ENCODE results near the gene UBE2B.

The UBE2B gene

DNA sequence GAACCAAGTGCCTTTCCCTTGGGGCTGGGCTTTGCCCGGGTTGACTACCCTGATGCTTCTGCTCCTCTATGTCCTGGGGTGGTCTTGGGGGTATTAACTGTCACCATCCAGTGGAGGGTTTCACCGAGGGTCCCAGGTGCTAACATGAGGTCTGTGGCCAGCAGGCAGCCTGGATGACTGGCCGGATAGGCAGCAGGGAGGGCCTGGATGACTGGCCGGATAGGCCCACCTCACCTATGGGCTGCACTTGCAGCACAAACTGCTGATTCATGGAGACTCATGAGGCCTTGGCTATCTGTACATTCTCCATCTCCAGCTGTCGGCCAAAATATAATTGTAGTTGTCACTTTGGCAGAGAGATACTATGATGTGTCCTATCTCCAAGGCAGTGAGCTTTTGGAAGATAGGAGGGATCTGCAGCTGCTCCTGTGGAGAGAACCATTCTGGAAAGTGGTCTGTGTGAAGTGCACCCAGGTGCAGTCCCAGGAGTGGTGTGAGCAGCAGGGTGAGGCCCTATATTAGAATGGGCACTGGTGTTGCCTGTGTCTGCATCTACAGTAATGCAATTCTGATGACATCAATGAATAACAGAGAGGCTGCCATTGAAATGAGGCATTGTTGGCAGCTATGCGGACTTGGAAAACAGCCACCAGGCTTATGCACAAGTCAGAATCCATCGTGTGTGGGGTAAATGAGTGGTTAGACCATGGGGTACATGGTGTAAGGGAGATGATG, 66.6 kb downstream of the UBE2B start:
- no peaks in the 10 kb centered on the region for H3K9me3 ChIP-seq (ENCODE audit: insufficient read depth, low read length)
- DNase-seq (ENCODE audit: low read depth, low spot score): no peak
- H3K36me3 ChIP-seq (ENCODE audit: insufficient read depth, insufficient read length, low read length): no peaks in the 10 kb centered on the region
- TF ChIP-seq SUZ12 (IDR thresholded peaks at IDR 0.05; ENCODE audit: extremely low read depth, insufficient read depth, insufficient read length) (no peak), YY1 (IDR thresholded peaks at IDR 0.05; ENCODE audit: insufficient read depth, insufficient read length) (no peak), ZNF274 (IDR thresholded peaks at IDR 0.05; ENCODE audit: low read depth, low read length) (no peak)
- no peaks in the 10 kb centered on the region for H3K27me3 ChIP-seq (ENCODE audit: insufficient read depth, insufficient read length)
- peaks cover 3% of the 10 kb centered on the region for H3K4me1 ChIP-seq (ENCODE audit: insufficient read depth, insufficient read length)
- H3K9ac ChIP-seq (ENCODE audit: insufficient read length, low read depth): no peak overlapping the region
- H3K4me3 ChIP-seq (ENCODE audit: insufficient read length, low read depth): no peak overlapping the region

DNA sequence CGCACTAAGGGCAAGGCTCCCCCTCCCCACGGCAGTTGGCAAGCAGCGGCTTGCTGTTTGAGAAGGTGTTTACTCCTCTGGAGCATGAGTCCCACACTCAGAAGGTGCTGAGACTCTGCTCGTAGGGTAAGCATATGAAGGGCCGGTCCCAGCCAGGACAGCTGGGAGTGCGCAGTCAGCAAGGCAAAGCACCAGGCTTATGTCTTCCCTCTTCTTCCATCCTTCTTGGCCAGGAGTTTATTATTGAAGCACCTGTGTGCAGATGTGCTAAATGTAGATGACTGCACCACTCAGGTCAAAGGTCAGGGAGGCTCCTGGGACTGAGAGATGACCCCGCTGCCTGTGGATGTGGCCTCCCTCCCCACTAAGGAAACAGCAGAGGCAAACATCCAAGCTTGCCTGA, 67.4 kb downstream of the UBE2B start:
- no peak for DNase-seq (ENCODE audit: low read depth, low spot score)
- no peak overlapping the region for H3K9ac ChIP-seq (ENCODE audit: insufficient read length, low read depth)
- peaks cover 3% of the 10 kb centered on the region for H3K4me1 ChIP-seq (ENCODE audit: insufficient read depth, insufficient read length)
- TF ChIP-seq SUZ12 (IDR thresholded peaks at IDR 0.05; ENCODE audit: extremely low read depth, insufficient read depth, insufficient read length): no peak
- no peak overlapping the region for H3K4me3 ChIP-seq (ENCODE audit: insufficient read length, low read depth)
- H3K27me3 ChIP-seq (ENCODE audit: insufficient read depth, insufficient read length): no peaks in the 10 kb centered on the region
- no peaks in the 10 kb centered on the region for H3K9me3 ChIP-seq (ENCODE audit: insufficient read depth, low read length)
- H3K36me3 ChIP-seq (ENCODE audit: insufficient read depth, insufficient read length, low read length): no peaks in the 10 kb centered on the region

DNA sequence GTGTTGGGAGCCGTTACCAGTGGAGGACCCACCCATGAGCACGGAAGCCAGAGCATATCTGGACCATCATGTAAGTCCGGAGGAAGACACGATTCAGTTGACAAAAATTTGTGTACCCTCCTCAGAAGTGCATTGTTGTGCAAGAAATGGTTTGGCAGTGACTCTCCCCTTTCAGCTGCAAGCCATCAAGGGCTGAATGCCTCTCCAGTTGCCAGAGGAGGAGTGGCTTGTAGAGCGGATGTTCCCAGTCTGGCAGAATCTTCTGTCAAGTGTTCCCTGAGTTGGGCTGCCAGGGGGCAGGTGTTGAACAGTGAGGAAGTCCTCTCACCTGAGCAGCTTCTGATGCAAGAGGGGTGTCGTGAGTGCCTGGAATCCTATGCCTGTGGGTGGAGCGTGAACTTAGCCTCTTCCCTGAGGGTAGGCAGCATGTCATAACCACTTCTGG, 67.9 kb downstream of the UBE2B start:
- Histone ChIP-seq H3K9me3 (ENCODE audit: insufficient read depth, low read length) (no peaks in the 10 kb centered on the region), H3K4me3 (ENCODE audit: insufficient read length, low read depth) (no peak overlapping the region), H3K36me3 (ENCODE audit: insufficient read depth, insufficient read length, low read length) (no peaks in the 10 kb centered on the region), H3K4me1 (ENCODE audit: insufficient read depth, insufficient read length) (peaks cover 3% of the 10 kb centered on the region), H3K9ac (ENCODE audit: insufficient read length, low read depth) (no peak overlapping the region), H3K27me3 (ENCODE audit: insufficient read depth, insufficient read length) (no peaks in the 10 kb centered on the region)
- no peak for DNase-seq (ENCODE audit: low read depth, low spot score)
- TF ChIP-seq YY1 (IDR thresholded peaks at IDR 0.05; ENCODE audit: insufficient read depth, insufficient read length): no peak
- TF ChIP-seq SUZ12 (IDR thresholded peaks at IDR 0.05; ENCODE audit: extremely low read depth, insufficient read depth, insufficient read length): no peak
- TF ChIP-seq ZNF274 (IDR thresholded peaks at IDR 0.05; ENCODE audit: low read depth, low read length): no peak

DNA sequence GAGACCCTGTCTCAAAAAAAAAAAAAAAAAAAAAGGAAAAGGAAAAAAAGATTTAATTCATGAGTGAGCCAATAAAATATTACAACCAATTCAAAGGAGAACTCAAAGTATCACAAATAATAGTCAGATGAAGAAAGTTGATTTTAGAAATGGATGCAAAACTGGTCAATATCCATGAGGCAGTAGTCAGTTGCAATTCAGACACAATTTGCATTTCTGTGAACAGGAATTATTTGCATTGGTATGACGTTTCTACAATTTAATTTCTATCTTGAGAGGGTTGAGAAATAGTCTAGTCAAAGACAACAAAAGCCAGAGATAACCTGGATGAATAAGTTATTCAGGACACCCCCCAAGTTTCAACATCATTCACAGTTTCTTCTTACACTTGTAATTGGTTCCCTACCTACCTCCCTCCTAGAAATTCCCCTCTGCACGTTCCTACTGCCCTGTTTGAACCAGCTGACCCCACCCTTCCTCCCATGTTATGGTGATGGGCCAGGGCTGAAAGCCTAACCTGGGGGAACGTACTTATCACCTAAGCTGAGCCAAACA, 68.9 kb downstream of the UBE2B start:
- Histone ChIP-seq H3K4me1 (ENCODE audit: insufficient read depth, insufficient read length) (peaks cover 3% of the 10 kb centered on the region), H3K36me3 (ENCODE audit: insufficient read depth, insufficient read length, low read length) (no peaks in the 10 kb centered on the region), H3K27me3 (ENCODE audit: insufficient read depth, insufficient read length) (no peaks in the 10 kb centered on the region), H3K9ac (ENCODE audit: insufficient read length, low read depth) (no peak overlapping the region), H3K9me3 (ENCODE audit: insufficient read depth, low read length) (no peaks in the 10 kb centered on the region), H3K4me3 (ENCODE audit: insufficient read length, low read depth) (no peak overlapping the region)
- DNase-seq (ENCODE audit: low read depth, low spot score): no peak
- no peak for TF ChIP-seq ZNF274 (IDR thresholded peaks at IDR 0.05; ENCODE audit: low read depth, low read length)
- no peak for TF ChIP-seq SUZ12 (IDR thresholded peaks at IDR 0.05; ENCODE audit: extremely low read depth, insufficient read depth, insufficient read length)
- TF ChIP-seq YY1 (IDR thresholded peaks at IDR 0.05; ENCODE audit: insufficient read depth, insufficient read length): no peak
